MCF 10A (cell line): Measurements from ENCODE around the gene IL32. TPM values are rescaled to one million over a fixed set of nuclear protein-coding genes. Genes with fewer than 3 reads are reported as not detected.

Experiments used
- BruUV-seq: library from RNA; stranded (reverse); fragments of 400-500 nt; replicated peaks from 2 replicates; lab custom pipeline; 2021; lab: Mats Ljungman, UMichigan
- CTCF ChIA-PET: fragments of 300-600 bp; sonication (Branson Sonifier 250); formaldehyde crosslinking; extraction: SDS; loops from one replicate; lab custom pipeline; 2021; ENCODE audit warnings: antibody characterized with exemption, inconsistent platforms; lab: Yijun Ruan, JAX
- POLR2A ChIA-PET: fragments of 300-600, 350-650 bp; sonication (Branson Sonifier 250); formaldehyde crosslinking; extraction: SDS; loops from one replicate; lab custom pipeline; 2020; ENCODE audit warnings: antibody characterized with exemption, inconsistent platforms; lab: Yijun Ruan, JAX
- DNase-seq: peaks from one replicate; pipeline ENCODE4 v3.0.0-alpha.2; 2018; ENCODE audit not compliant: unreplicated experiment
- H3K27ac Mint-ChIP-seq: one replicate; pipeline ENCODE4 v1.8.0; 2022; ENCODE audit warnings: mild to moderate bottlenecking, low read depth, mixed read lengths; ENCODE audit not compliant: unreplicated experiment
- H3K27me3 Mint-ChIP-seq: one replicate; pipeline ENCODE4 v1.8.0; 2022; ENCODE audit warnings: mixed read lengths; ENCODE audit not compliant: insufficient read depth, unreplicated experiment
- H3K36me3 Mint-ChIP-seq: one replicate; pipeline ENCODE4 v1.8.0; 2022; ENCODE audit warnings: mild to moderate bottlenecking, moderate library complexity, mixed read lengths; ENCODE audit not compliant: insufficient read depth, unreplicated experiment
- H3K4me1 Mint-ChIP-seq: one replicate; pipeline ENCODE4 v1.8.0; 2022; ENCODE audit warnings: mixed read lengths; ENCODE audit not compliant: insufficient read depth, unreplicated experiment
- H3K4me3 Mint-ChIP-seq: one replicate; pipeline ENCODE4 v1.8.0; 2022; ENCODE audit warnings: mild to moderate bottlenecking, moderate library complexity, mixed read lengths; ENCODE audit not compliant: unreplicated experiment
- H3K9me3 Mint-ChIP-seq: one replicate; pipeline ENCODE4 v1.8.0; 2022; ENCODE audit warnings: mixed read lengths; ENCODE audit not compliant: unreplicated experiment
- CTCF ChIP-seq: fragments of 200-600 bp; IDR thresholded peaks from one replicate; pipeline ENCODE4 v1.8.0; 2022; ENCODE audit warnings: antibody characterized with exemption, mild to moderate bottlenecking; ENCODE audit not compliant: unreplicated experiment
- intact Hi-C: fragments of 100-400 bp; cut with micrococcal nuclease; formaldehyde crosslinking; loops from 2 replicates; pipeline ENCODE4 v1.14.1; 2022
- total RNA-seq: library from RNA; stranded (reverse); gene quantifications from 2 replicates; pipeline ENCODE4 v1.2.3, GENCODE V29; 2022

IL32 gene
- total RNA-seq, 1 experiment from 2014 or later = 29.8 TPM

- Mint-ChIP-seq H3K36me3 (no peaks in the 10 kb centered on the region), H3K27me3 (no peaks in the 10 kb centered on the region), H3K4me1 (no peaks in the 10 kb centered on the region), H3K4me3 (no peak overlapping the region), H3K9me3 (no peaks in the 10 kb centered on the region), H3K27ac (no peak overlapping the region)
- POLR2A ChIA-PET = interaction anchor here (0.6 kb wide), 1 partner anchor 16 kb away, joined by 3 read pairs; no protein-coding TSS in a partner anchor
- no TSS peak for BruUV-seq
- no peak for TF ChIP-seq CTCF
- intact Hi-C loops = no loop called here
- CTCF ChIA-PET = interaction anchor here (0.7 to 1.7 kb wide), 3 partner anchors 34 to 61 kb away, joined by 3 to 9 read pairs (median 3); no protein-coding TSS in a partner anchor
- no peak for DNase-seq
Measured at GRCh38 chr16:3092501-3092941, 27.1 kb downstream of the IL32 start.

DNA sequence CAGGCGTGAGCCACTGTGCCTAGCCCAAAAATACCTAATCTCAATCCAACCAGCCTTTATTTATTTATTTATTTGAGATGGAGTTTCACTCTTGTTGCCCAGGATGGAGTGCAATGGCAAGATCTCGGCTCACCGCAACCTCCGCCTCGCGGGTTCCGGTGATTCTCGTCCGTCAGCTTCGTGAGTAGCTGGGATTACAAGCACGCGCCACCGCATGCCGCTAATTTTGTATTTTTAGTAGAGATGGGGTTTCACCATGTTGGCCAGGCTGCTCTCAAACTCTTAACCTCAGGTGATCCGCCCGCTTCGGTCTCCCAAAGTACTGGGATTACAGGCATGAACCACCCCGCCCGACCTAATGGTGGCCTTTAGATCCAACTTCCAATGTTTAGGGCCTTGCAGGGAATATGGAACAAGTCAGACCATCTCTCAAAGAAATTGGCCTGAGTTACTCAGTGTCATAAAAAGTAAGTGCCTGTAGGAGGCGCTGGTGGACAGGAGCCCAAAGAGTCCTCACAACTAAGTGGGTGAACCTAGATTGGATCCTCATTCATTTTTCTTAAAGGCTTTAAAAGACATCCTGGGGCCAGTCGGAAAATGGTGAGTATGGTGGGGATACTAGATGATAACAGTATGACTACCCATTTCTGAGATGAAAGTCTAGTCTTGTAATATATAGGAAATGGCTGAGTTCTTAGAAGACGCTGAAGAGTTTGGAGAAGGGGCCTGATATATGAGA lies 29.0 kb downstream of the IL32 start:
- intact Hi-C loops = no loop called here
- no peaks in the 10 kb centered on the region for H3K36me3 Mint-ChIP-seq
- no TSS peak for BruUV-seq
- peak; percentile 68 for DNase-seq
- TF ChIP-seq CTCF = peak; percentile 54
- CTCF ChIA-PET = interaction anchor here (0.6 to 1.7 kb wide), 2 partner anchors 36 to 52 kb away, joined by 3 to 9 read pairs; no protein-coding TSS in a partner anchor
- no peaks in the 10 kb centered on the region for H3K27me3 Mint-ChIP-seq
- no peak overlapping the region for H3K4me3 Mint-ChIP-seq
- H3K9me3 Mint-ChIP-seq = no peaks in the 10 kb centered on the region
- POLR2A ChIA-PET = interaction anchor here (0.9 kb wide), 1 partner anchor 30 kb away, joined by 3 read pairs; no protein-coding TSS in a partner anchor
- H3K27ac Mint-ChIP-seq = no peak overlapping the region
- H3K4me1 Mint-ChIP-seq = no peaks in the 10 kb centered on the region

- DNase-seq = peak; percentile 35
- no peak overlapping the region for H3K4me3 Mint-ChIP-seq
- H3K27ac Mint-ChIP-seq = no peak overlapping the region
- no peaks in the 10 kb centered on the region for H3K36me3 Mint-ChIP-seq
- ChIA-PET POLR2A (interaction anchor here (0.6 to 1.1 kb wide), 4 partner anchors 31 to 170 kb away, joined by 3 to 5 read pairs (median 4); partner anchors contain the start of gene ZNF213), CTCF (interaction anchor here (0.7 to 1.7 kb wide), 8 partner anchors 11 to 111 kb away, joined by 3 to 6 read pairs (median 4); no protein-coding TSS in a partner anchor)
- H3K9me3 Mint-ChIP-seq = no peaks in the 10 kb centered on the region
- TF ChIP-seq CTCF = peak; percentile 21
- H3K4me1 Mint-ChIP-seq = peaks cover 6% of the 10 kb centered on the region
- no peaks in the 10 kb centered on the region for H3K27me3 Mint-ChIP-seq
- intact Hi-C loops = no loop called here
- BruUV-seq = no TSS peak
Measured at GRCh38 chr16:3095869-3096268, 30.4 kb downstream of the IL32 start.

DNA sequence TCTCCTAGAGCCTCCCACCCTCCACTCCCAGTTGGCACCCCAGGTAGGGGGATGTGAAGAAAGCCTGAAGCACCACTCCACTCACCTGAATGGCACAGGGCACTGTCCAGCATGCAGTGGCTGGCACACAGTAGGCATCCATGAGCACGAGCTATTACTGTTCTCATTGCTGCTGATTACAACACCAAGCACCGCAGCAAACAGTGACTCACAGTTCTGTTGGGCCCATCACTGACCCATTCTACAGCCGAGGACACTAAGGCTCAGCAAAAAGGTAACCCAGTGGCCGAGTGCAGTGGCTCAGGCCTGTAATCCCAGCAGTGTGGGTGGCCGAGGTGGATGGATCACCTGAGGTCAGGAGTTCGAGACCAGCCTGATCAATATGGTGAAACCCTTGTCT lies 30.9 kb downstream of the IL32 start:
- BruUV-seq = no TSS peak
- no peak overlapping the region for H3K27ac Mint-ChIP-seq
- POLR2A ChIA-PET = interaction anchor here (0.6 to 1.1 kb wide), 4 partner anchors 32 to 169 kb away, joined by 3 to 5 read pairs (median 5); partner anchors contain the start of gene ZNF213

More for the DNA sequence above, 30.9 kb downstream of the IL32 start:
- H3K4me1 Mint-ChIP-seq = peaks cover 6% of the 10 kb centered on the region
- no peaks in the 10 kb centered on the region for H3K9me3 Mint-ChIP-seq
- no peak for TF ChIP-seq CTCF
- CTCF ChIA-PET = interaction anchor here (0.7 to 1.7 kb wide), 9 partner anchors 11 to 111 kb away, joined by 3 to 6 read pairs (median 3); no protein-coding TSS in a partner anchor
- H3K36me3 Mint-ChIP-seq = no peaks in the 10 kb centered on the region
- DNase-seq = no peak
- H3K4me3 Mint-ChIP-seq = no peak overlapping the region
- intact Hi-C loops = no loop called here
- H3K27me3 Mint-ChIP-seq = no peaks in the 10 kb centered on the region
